Stomach (tissue), 4 donors: ENCODE results near the gene CTAGE4.
"Not testable (repeated sequence)": the region's sequence is repeated elsewhere in the genome, so short reads cannot be mapped to it uniquely, and the experiment has no call there.

Experiments used
- EP300 ChIP-seq: sonication (generic); formaldehyde crosslinking; IDR thresholded peaks from one replicate; pipeline ENCODE4 v1.6.1; 2017; ENCODE audit warnings: antibody characterized with exemption
- POLR2A ChIP-seq, 4 donors: fragments of 450-650 bp; IDR thresholded peaks; one replicate each; pipeline ENCODE4 v1.6.1; 2016; ENCODE audit warnings: antibody characterized with exemption in 4 of 4, control low read depth in 2 of 4, mild to moderate bottlenecking in 1 of 4, moderate library complexity in 1 of 4
- POLR2AphosphoS5 ChIP-seq, 3 donors: sonication (generic); formaldehyde crosslinking; IDR thresholded peaks; one replicate each; pipeline ENCODE4 v1.6.1; 2016; ENCODE audit warnings: antibody characterized with exemption in 3 of 3
- TF ChIP-seq, protein P1 (sequence below), 7 experiments: fragments of 450-650 bp in 4 of 7; fragments of 200-600 bp in 3 of 7; sonication (generic) in 3 of 7; IDR thresholded peaks; one replicate each; pipeline ENCODE4 v1.5.1; 2016 to 2019; ENCODE audit warnings: antibody characterized with exemption in 7 of 7, control low read depth in 2 of 7, mild to moderate bottlenecking in 1 of 7

DNA sequence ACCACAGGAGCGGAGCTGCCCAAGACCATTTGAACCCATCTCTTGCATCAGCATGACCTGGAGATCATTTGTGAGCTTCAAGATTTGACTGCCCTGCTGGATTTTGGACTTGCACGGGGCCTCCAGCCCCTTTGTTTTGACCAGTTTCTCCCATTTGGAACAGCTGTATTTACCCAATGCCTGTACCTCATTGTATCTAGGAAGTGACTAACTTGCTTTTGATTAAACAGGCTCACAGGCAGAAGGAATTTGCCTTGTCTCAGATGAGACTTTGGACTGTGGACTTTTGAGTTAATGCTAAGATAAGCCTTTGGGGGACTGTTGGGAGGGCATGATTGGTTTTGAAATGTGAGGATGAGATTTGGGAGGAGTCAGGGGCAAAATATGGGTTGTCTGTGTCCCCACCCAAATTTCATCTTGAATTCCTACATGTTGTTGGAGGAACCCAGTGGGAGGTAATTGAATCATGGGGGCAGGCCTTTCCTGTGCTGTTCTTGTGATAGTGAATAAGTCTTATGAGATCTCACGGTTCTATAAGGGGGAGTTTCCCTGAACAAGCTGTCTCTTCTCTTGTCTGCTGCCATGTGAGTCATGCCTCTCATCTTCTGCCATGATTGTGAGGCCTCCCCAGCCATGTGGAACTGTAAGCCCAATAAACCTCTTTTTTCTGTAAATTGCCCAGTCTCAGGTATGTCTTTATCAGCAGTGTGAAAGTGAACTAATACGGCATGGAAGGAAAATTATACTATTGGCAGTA, 11.5 kb upstream of the CTAGE4 start:
- TF ChIP-seq POLR2AphosphoS5 (IDR thresholded peaks at IDR 0.05); EP300; POLR2A (IDR thresholded peaks at IDR 0.05): not testable (repeated sequence)
- TF ChIP-seq, protein P1, sequence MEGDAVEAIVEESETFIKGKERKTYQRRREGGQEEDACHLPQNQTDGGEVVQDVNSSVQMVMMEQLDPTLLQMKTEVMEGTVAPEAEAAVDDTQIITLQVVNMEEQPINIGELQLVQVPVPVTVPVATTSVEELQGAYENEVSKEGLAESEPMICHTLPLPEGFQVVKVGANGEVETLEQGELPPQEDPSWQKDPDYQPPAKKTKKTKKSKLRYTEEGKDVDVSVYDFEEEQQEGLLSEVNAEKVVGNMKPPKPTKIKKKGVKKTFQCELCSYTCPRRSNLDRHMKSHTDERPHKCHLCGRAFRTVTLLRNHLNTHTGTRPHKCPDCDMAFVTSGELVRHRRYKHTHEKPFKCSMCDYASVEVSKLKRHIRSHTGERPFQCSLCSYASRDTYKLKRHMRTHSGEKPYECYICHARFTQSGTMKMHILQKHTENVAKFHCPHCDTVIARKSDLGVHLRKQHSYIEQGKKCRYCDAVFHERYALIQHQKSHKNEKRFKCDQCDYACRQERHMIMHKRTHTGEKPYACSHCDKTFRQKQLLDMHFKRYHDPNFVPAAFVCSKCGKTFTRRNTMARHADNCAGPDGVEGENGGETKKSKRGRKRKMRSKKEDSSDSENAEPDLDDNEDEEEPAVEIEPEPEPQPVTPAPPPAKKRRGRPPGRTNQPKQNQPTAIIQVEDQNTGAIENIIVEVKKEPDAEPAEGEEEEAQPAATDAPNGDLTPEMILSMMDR (IDR thresholded peaks at IDR 0.05): not testable (repeated sequence)
